GM19395 (cell line): Measurements from ENCODE around the gene ERCC4.

Source experiments
- ATAC-seq: cut with Tn5 transposase; IDR thresholded peaks from one replicate; pipeline ENCODE4 v1.9.1; 2021; ENCODE audit warnings: mild to moderate bottlenecking, moderate library complexity; ENCODE audit not compliant: unreplicated experiment

The ERCC4 gene

GRCh38 chr16:13909872-13910303 is 10.1 kb upstream of the ERCC4 start:
- no peak for ATAC-seq

DNA sequence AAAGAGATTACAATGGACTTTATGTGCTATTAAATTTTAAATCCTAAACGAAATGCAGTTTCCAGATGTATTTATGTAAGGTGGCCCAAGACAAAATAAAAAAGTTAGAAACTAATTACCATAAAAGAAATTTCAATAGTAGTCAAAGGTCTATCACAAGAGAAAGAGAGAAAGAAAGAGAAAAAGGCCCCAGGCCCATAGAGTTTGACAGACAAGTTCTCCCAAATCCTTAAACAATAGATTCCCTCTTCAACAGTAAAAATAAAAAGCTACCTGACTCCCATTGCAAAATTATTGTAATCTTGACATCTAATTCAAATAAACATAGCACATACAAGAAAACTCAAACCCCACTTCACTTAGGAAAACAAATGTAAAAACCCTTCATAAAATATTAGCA is 8.6 kb upstream of the ERCC4 start:
- no peak for ATAC-seq

- ATAC-seq = no peak
Observed at GRCh38 chr16:13911871-13912270, 8.1 kb upstream of the ERCC4 start.

- no peak for ATAC-seq
Observed at GRCh38 chr16:13912891-13913290, 7.1 kb upstream of the ERCC4 start.

DNA sequence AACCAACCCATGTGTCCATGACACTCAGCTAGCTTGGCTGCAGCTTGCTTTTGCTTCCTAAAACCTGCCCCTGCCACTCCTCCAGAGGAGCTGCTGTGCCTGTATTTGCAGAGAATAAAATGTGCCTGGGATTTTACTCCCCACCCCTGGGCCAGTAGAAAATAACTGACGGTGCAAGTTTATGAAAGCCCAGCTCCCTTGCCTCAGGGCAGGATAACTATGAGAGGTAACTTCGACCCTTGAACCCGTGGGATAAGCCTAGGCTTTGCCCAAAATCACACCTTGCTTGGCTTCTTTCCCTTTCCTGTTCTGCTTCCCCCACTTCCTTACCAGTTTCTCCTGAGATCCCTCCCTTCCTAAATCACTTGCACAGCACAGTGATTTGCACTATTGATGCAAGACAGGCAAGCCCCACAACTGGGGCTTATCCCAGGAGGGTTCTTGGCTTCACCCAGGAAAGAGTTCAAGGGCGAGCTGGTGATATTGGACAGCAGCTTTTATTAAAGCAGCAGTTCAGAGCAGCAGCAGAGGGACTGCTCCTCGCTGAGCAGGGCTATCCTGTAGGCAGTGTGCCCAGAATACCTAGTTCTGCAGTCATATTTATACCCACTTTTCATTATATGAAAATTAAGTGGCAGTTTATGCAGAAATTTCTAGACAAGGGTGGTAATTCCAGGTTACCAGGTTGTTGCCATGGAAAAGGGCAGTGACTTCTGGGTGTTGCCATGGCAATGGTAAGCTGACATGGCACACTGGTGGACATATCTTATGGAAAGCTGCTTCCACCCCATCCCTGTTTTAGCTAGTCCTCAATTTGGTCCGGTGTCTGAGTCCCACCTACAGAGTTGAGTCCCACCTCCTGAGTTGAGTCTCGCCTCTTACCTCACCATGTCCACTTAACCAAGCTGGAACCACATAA is 6.3 kb upstream of the ERCC4 start:
- no peak for ATAC-seq

DNA sequence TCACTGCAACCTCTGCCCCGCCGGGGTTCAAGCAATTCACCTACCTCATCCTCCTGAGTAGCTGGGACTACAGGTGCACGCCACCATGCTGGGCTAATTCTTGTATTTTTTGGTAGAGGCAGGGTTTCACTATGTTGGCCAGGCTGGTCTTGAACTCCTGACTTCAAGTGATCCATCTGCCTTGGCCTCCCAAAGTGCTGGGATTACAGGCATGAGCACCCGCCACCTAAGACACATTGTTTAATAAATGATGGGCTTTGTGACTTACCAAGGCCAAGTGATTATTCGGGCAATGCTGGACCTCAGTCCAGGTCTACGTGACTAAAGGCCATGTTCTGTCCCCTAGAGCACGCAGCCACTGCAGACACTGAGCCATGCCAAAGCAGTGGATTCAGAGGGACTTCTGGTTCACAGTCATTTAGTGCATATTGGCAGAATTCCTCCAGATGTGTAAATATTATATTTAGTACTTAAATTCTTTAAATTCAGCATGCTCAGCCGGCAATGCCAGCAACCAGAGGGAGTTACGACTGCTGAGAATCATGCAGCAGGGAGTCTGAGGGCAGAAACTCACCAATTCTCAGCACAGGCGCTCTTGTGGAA is 4.8 kb upstream of the ERCC4 start:
- ATAC-seq = no peak

- no peak for ATAC-seq
Observed at GRCh38 chr16:13919330-13919682, 648 bp upstream of the ERCC4 start.

DNA sequence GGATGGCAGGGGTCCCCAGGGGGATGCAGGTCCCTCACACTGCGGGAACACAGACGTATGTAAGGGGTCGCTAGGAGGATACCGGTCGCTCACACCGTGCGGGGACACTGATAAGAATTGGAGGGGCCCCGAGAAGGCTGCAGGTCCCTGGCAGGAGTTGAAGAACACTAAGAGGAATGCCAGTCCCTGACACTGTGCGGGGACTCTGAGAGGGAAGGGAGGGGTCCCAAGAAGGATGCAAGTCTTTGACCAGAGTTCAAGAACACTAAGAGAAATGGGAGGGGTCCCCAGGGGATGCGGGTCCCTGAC is 510 bp downstream of the ERCC4 start:
- no peak for ATAC-seq

- no peak for ATAC-seq
Observed at GRCh38 chr16:13921328-13921727, 1.4 kb downstream of the ERCC4 start.

GRCh38 chr16:13923703-13924298 is 3.8 kb downstream of the ERCC4 start:
- no peak for ATAC-seq

DNA sequence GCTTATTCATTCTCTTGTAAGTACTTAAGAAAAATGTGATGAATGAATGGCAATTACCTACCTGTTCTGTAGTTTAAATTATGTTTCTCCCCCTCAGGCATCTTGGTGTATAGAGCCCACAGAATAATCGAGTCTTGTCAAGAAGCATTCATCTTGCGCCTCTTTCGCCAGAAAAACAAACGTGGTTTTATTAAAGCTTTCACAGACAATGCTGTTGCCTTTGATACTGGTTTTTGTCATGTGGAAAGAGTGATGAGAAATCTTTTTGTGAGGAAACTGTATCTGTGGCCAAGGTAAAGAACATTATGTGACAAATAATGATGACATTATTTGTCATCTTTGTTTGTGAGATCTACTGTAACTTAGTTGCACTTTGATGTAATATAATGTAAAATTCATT is 6.5 kb downstream of the ERCC4 start:
- no peak for ATAC-seq

DNA sequence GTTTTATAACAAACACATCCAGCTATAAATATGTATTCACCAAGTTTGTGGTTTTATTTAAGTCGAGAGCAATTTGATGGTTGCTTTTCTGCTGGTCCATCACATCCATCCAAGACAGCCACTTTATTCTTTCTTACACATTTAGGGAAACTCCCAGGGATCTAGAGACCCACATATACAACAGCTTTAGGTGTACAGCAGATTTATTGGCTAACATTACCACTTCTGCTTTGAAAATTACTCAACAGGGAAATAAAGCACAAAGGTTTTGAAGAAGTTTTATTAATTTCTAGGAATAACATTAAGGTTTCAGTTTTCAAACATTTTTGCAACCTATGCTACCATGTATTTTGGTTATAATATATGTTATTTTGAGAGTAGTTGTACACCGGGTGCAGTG is 6.9 kb downstream of the ERCC4 start:
- ATAC-seq = no peak

GRCh38 chr16:13928646-13929045 is 8.7 kb downstream of the ERCC4 start:
- ATAC-seq = no peak

GRCh38 chr16:13931845-13932244 is 11.9 kb downstream of the ERCC4 start:
- no peak for ATAC-seq

DNA sequence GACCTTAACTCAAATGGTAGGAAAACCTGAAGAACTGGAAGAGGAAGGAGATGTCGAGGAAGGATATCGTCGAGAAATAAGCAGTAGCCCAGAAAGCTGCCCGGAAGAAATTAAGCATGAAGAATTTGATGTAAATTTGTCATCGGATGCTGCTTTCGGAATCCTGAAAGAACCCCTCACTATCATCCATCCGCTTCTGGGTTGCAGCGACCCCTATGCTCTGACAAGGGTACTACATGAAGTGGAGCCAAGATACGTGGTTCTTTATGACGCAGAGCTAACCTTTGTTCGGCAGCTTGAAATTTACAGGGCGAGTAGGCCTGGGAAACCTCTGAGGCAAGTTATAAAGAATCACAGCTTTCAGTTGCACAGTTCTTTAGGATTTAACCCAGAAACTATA is 15.5 kb downstream of the ERCC4 start:
- ATAC-seq = no peak

DNA sequence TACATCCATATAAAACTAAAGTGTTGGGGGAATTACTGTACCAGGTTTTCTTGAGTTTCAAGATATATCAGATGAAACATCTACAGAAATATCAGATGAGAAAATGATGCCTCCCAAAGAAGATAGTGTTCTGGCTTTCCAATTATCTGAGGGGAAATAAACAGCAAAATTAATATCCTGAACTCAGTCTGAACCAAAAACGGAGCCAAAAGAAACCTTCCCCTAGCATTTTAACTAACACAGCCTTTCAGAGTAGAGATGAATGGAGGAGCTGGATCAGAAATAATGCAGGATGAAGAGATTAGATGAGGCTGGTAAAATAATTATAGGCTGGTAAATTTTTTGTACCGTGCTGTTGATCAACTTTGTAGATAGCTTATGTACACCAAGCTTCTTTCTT is 16.2 kb downstream of the ERCC4 start:
- ATAC-seq = no peak

DNA sequence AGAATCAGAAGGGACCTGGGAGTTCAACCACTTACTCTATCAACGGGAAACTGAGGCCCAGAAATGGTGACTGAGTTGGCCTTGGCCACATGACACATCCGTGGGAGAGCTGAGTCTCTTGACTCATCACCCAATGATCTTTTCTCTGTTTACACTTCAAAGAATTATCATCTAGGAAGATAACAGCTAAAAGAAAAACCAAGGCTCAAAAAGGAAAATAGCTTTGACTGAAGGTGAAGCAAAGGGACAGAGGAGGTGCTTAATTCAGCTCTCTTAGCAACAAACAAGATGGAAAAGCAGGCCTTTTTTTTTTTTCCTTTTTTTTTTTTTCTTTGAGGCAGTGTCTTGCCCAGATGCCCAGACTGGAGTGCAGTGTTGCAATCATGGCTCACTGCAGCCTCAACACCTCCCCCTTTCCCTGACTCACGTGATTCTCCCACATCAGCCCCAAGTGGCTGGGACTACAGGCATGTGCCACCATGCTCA is 16.7 kb downstream of the ERCC4 start:
- ATAC-seq = no peak

GRCh38 chr16:13937411-13937810 is 17.5 kb downstream of the ERCC4 start:
- ATAC-seq = no peak

DNA sequence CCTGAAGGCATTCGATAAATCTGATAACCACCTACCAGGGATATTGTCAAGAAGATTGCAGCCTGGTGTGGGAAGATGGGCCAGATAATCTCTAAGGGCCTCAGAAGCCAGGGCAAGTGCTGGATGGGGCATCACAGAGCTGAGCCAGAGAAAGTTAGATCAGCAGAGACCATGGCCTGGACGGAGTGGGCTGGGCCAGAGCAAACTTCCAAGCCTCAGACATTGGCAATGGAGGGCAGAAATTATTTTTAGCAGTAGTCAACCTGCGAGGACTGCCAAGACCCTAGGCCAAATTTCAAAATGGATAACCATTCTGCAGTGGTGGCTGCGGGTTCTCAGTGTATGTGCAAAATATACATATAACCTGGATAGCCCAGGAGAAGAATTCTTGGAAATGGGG is 18.5 kb downstream of the ERCC4 start:
- no peak for ATAC-seq

DNA sequence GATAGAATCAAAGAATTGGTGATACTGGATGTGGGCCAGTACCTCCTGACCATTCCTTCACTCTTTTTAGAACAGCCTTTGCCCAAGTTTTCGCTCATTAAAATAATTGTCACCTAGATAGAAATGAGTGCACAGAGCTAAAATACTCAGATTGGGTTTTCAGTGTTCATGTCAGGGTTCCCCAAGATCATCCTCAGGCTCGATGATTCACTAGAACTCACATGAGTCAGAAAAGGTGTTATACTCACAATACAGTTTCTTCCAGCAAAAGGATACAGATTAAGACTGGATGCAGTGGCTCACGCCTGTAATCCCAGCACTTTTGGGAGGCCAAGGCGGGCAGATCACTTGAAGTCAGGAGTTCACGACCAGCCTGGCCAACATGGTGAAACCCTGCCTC is 19.9 kb downstream of the ERCC4 start:
- no peak for ATAC-seq

DNA sequence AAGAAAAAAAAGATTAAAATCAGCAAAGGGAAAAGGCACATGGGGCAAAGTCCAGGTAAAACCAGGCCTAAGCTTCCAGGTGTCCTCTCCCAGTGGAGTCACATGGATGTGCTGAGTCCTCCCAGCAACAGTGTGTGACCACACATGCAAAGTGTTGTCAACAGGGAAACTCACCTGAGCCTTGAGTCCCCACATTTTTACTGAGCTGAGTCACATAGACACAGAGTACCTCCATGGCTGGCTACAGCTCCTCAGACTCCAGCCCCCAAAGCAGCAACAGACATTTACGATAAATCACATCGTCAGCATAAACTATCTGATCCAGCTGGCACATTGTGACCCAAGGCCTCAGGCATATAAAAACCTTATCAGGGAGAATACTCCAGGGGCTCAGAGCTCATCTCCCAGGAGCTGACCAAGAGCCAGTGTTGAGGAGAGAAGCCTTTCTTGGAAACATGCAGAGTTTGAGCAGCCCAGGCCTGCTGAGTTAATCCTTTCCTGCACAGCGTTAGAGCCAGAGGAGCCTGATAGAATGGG is 20.5 kb downstream of the ERCC4 start:
- no peak for ATAC-seq

DNA sequence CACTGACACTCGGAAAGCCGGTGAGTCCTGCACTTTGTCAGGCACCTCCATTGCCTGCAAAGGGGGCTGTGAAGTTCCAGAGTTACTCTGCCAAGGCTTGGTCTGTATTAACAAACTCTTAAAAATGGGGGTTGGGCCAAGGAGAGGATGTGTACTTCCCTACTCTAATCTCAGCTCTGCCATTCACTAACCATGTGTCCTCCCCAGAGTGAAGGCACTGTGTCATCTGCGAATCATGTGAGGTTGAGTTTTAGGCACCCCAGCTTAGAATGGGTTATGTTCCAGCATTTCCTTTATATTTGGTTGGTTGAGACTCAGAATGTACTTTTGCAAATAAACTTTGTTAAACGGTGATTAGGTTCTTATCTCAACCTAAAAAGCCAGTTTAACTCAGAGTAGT is 24.9 kb downstream of the ERCC4 start:
- no peak for ATAC-seq
